ENCODE data around the gene MACF1.

- TF ChIP-seq, protein P1, sequence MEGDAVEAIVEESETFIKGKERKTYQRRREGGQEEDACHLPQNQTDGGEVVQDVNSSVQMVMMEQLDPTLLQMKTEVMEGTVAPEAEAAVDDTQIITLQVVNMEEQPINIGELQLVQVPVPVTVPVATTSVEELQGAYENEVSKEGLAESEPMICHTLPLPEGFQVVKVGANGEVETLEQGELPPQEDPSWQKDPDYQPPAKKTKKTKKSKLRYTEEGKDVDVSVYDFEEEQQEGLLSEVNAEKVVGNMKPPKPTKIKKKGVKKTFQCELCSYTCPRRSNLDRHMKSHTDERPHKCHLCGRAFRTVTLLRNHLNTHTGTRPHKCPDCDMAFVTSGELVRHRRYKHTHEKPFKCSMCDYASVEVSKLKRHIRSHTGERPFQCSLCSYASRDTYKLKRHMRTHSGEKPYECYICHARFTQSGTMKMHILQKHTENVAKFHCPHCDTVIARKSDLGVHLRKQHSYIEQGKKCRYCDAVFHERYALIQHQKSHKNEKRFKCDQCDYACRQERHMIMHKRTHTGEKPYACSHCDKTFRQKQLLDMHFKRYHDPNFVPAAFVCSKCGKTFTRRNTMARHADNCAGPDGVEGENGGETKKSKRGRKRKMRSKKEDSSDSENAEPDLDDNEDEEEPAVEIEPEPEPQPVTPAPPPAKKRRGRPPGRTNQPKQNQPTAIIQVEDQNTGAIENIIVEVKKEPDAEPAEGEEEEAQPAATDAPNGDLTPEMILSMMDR (IDR thresholded peaks at IDR 0.05), result no peak
- TF ChIP-seq POLR2AphosphoS5 (IDR thresholded peaks at IDR 0.05) (no peak), POLR2A (IDR thresholded peaks at IDR 0.05) (no peak)
These were observed 50.7 kb downstream of the MACF1 start for GRCh38 chr1:39255222-39255621.
